Common myeloid progenitor, CD34-positive (primary cell): ENCODE measurements around the gene CDC20B.
A peak's percentile ranks its signal among the peaks of the same experiment; 100 is the strongest.

Experiments used
- CTCF ChIA-PET: fragments of 350-600 bp; sonication (Branson Sonifier 250); formaldehyde crosslinking; loops from one replicate; lab custom pipeline; 2021; ENCODE audit warnings: antibody characterized with exemption; lab: Charles Lee
- POLR2A ChIA-PET: fragments of 350-600 bp; sonication (Branson Sonifier 250); formaldehyde crosslinking; loops from one replicate; lab custom pipeline; 2021; ENCODE audit warnings: antibody characterized with exemption; lab: Charles Lee
- DNase-seq, 3 donors: peaks; one replicate each; pipeline versions ENCODE4 v3.0.0 to v3.0.0-alpha.2; 2013
- H3K27ac ChIP-seq, 2 experiments: 1 replicate in 1 of 2; 2 replicates in 1 of 2; pipeline ENCODE4 v1.7.0; 2013; ENCODE audit warnings: inconsistent platforms in 2 of 2, low read length in 2 of 2, mild to moderate bottlenecking in 2 of 2, low read depth in 1 of 2, moderate library complexity in 1 of 2; ENCODE audit not compliant: severe bottlenecking in 2 of 2, insufficient read depth in 1 of 2, poor library complexity in 1 of 2
- H3K27me3 ChIP-seq, 5 experiments: replicated peaks in 2 of 5; 1 replicate in 3 of 5; 2 replicates in 2 of 5; pipeline versions ENCODE4 v1.6.1 to v1.7.0; 2013; ENCODE audit warnings: low read length in 4 of 5, mild to moderate bottlenecking in 2 of 5, moderate library complexity in 2 of 5, inconsistent platforms in 1 of 5; ENCODE audit not compliant: insufficient read depth in 5 of 5, control insufficient read depth in 4 of 5
- H3K36me3 ChIP-seq, 4 experiments: 1 replicate in 2 of 4; 2 replicates in 2 of 4; pipeline versions ENCODE4 v1.6.1 to v1.7.0; 2013; ENCODE audit warnings: low read length in 3 of 4, control low read depth in 1 of 4, mild to moderate bottlenecking in 1 of 4; ENCODE audit not compliant: control insufficient read depth in 4 of 4, insufficient read depth in 4 of 4
- H3K4me1 ChIP-seq, 4 experiments: 1 replicate in 3 of 4; 2 replicates in 1 of 4; pipeline versions ENCODE4 v1.6.1 to v1.7.1; 2013; ENCODE audit warnings: low read length in 3 of 4, mild to moderate bottlenecking in 3 of 4, control low read depth in 1 of 4, inconsistent platforms in 1 of 4, moderate library complexity in 1 of 4; ENCODE audit not compliant: control insufficient read depth in 4 of 4, insufficient read depth in 4 of 4; ENCODE audit errors: control extremely low read depth in 1 of 4
- H3K4me3 ChIP-seq, 7 experiments: 1 replicate in 4 of 7; 2 replicates in 3 of 7; pipeline versions ENCODE4 v1.5.1 to v1.7.0; 2013; ENCODE audit warnings: mild to moderate bottlenecking in 7 of 7, low read length in 6 of 7, moderate library complexity in 6 of 7, inconsistent platforms in 2 of 7, low read depth in 2 of 7, control low read depth in 1 of 7; ENCODE audit not compliant: insufficient read depth in 4 of 7, control insufficient read depth in 1 of 7; ENCODE audit errors: extremely low read depth in 1 of 7
- H3K9me3 ChIP-seq, 5 experiments: 1 replicate in 4 of 5; 2 replicates in 1 of 5; pipeline versions ENCODE4 v1.6.1 to v1.7.1; 2013; ENCODE audit warnings: low read length in 4 of 5, mild to moderate bottlenecking in 2 of 5, inconsistent platforms in 1 of 5, low read depth in 1 of 5, moderate library complexity in 1 of 5; ENCODE audit not compliant: control insufficient read depth in 4 of 5, insufficient read depth in 2 of 5; ENCODE audit errors: control extremely low read depth in 1 of 5
- WGBS: methylation state at CpG from one replicate; pipeline ENCODE4 v1.1.5; 2013; ENCODE audit not compliant: insufficient coverage; 5-methylcytosine and 5-hydroxymethylcytosine counted together

The CDC20B gene

GRCh38 chr5:55146080-55146479 is 26.9 kb downstream of the CDC20B start:
- CTCF ChIA-PET, result interaction anchor here (0.7 to 2.8 kb wide), 23 partner anchors 9 to 629 kb away, joined by 3 to 25 read pairs (median 5); partner anchors contain the start of gene GPX8
- no peaks in the 10 kb centered on the region for H3K9me3 ChIP-seq
- POLR2A ChIA-PET, result no interaction called here
- peaks cover 0 to 5% (median 2%) of the 10 kb centered on the region in 4 experiments for H3K4me1 ChIP-seq
- H3K27ac ChIP-seq, result no peak overlapping the region
- peaks cover 0 to 3% (median 0%) of the 10 kb centered on the region in 5 experiments for H3K27me3 ChIP-seq
- WGBS, result 89% methylated on average over 6 of the region's 8 CpGs
- no peaks in the 10 kb centered on the region for H3K36me3 ChIP-seq
- DNase-seq, result no peak
- no peak overlapping the region for H3K4me3 ChIP-seq

- POLR2A ChIA-PET, result interaction anchor here (0.6 kb wide), 1 partner anchor 38 kb away, joined by 3 read pairs; no protein-coding TSS in a partner anchor
- no peaks in the 10 kb centered on the region for H3K9me3 ChIP-seq
- H3K27ac ChIP-seq, result no peak overlapping the region
- H3K4me3 ChIP-seq, result no peak overlapping the region
- H3K4me1 ChIP-seq, result peaks cover 0 to 5% (median 2%) of the 10 kb centered on the region in 4 experiments
- no peaks in the 10 kb centered on the region for H3K36me3 ChIP-seq
- no peak for DNase-seq
- WGBS, result 100% methylated on average over 4 of the region's 4 CpGs
- H3K27me3 ChIP-seq, result peaks cover 0 to 3% (median 0%) of the 10 kb centered on the region in 5 experiments
- CTCF ChIA-PET, result interaction anchor here (1.2 to 2.8 kb wide), 5 partner anchors 18 to 238 kb away, joined by 3 to 6 read pairs (median 4); no protein-coding TSS in a partner anchor
These were observed 29.4 kb downstream of the CDC20B start for GRCh38 chr5:55143624-55144023.

GRCh38 chr5:55141945-55142690 is 30.9 kb downstream of the CDC20B start:
- CTCF ChIA-PET, result interaction anchor here (0.7 to 2.0 kb wide), 4 partner anchors 29 to 237 kb away, joined by 3 to 6 read pairs (median 4); no protein-coding TSS in a partner anchor
- POLR2A ChIA-PET, result interaction anchor here (0.7 kb wide), 1 partner anchor 223 kb away, joined by 3 read pairs; no protein-coding TSS in a partner anchor
- no peak for DNase-seq
- H3K27me3 ChIP-seq, result peaks cover 0 to 3% (median 0%) of the 10 kb centered on the region in 5 experiments
- no peaks in the 10 kb centered on the region for H3K36me3 ChIP-seq
- no peaks in the 10 kb centered on the region for H3K9me3 ChIP-seq
- WGBS, result 95% methylated on average over 7 of the region's 9 CpGs
- no peak overlapping the region for H3K27ac ChIP-seq
- H3K4me1 ChIP-seq, result peaks cover 0 to 5% (median 2%) of the 10 kb centered on the region in 4 experiments
- H3K4me3 ChIP-seq, result no peak overlapping the region

DNA sequence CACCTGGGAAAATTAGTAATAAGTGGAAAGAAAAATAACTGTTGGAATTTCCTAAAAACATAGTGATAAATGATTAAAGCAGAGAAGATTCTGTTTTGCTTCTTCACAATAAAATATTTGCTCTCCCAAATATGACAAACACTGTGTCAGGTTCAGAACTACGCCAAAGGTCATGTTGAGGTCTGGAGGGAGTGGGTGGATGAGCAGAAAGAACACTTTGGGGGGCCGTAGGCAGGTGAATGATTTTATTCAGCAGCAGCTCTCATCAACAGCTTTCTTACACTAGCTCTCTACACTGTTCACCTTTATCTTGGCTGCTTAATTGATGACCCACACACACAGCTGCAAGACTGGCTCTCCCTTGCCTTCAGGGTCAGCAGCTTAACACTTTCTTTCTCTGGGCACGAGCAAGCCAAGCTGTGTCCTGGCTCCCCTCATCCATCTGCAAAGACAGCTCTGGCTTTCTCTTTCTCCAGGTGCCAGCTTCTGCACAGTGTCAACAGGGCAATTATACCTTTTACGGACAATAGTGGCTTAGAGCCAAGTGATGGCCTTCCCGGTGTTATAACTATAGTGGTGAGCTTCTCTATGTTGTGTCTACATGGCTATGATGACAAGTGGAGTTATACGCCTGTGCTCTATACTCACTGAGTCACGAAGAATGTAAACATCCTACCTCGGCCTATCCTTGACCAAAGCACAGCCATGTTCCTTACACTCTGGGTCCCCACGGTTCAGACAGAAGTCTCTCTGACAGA is 31.9 kb downstream of the CDC20B start:
- Histone ChIP-seq H3K36me3 (no peaks in the 10 kb centered on the region), H3K9me3 (no peaks in the 10 kb centered on the region), H3K27me3 (peaks cover 0 to 3% (median 0%) of the 10 kb centered on the region in 5 experiments), H3K4me1 (peaks cover 0 to under 1% (median 0%) of the 10 kb centered on the region in 4 experiments), H3K27ac (no peak overlapping the region), H3K4me3 (no peak overlapping the region)
- POLR2A ChIA-PET, result no interaction called here
- CTCF ChIA-PET, result interaction anchor here (1.2 to 2.0 kb wide), 3 partner anchors 30 to 236 kb away, joined by 3 to 6 read pairs (median 5); no protein-coding TSS in a partner anchor
- no peak for DNase-seq
- WGBS, result 100% methylated on average over 5 of the region's 9 CpGs

DNA sequence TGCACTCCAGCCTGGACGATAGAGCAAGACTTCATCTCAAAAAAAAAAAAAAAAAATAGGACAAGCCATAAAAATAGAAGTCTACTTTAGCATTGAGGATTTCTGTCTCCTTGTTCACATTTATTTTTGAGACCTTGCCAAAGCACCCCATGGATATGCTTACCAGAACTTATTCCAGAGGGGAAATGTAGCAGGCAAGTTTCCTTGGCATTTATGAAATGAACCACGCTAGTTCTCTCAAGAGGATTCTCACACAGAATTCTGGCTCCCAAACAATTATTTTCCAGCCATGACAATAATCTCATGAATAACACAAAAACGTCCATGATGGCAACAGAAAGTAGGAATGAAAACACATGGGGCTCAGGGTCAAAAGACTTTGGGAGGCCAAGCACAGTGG is 36.5 kb downstream of the CDC20B start:
- Histone ChIP-seq H3K27me3 (no peaks in the 10 kb centered on the region), H3K27ac (no peak overlapping the region), H3K9me3 (peaks cover 0 to 2% (median 0%) of the 10 kb centered on the region in 5 experiments), H3K4me3 (no peak overlapping the region), H3K36me3 (no peaks in the 10 kb centered on the region), H3K4me1 (no peaks in the 10 kb centered on the region)
- ChIA-PET CTCF (interaction anchor here (3.1 kb wide), 1 partner anchor 10 kb away, joined by 8 read pairs; no protein-coding TSS in a partner anchor), POLR2A (no interaction called here)
- DNase-seq, result no peak
- 100% methylated on average over 3 of the region's 3 CpGs for WGBS

GRCh38 chr5:55134053-55134722 is 38.8 kb downstream of the CDC20B start:
- POLR2A ChIA-PET, result interaction anchor here (0.6 kb wide), 1 partner anchor 63 kb away, joined by 3 read pairs; no protein-coding TSS in a partner anchor
- DNase-seq, result peak in 1 of 3 donors; percentile 22
- H3K27me3 ChIP-seq, result no peaks in the 10 kb centered on the region
- no peak overlapping the region for H3K27ac ChIP-seq
- H3K4me3 ChIP-seq, result no peak overlapping the region
- no peaks in the 10 kb centered on the region for H3K36me3 ChIP-seq
- peaks cover 0 to 16% (median 5%) of the 10 kb centered on the region in 5 experiments for H3K9me3 ChIP-seq
- 94% methylated on average over 3 of the region's 5 CpGs for WGBS
- no peaks in the 10 kb centered on the region for H3K4me1 ChIP-seq
- CTCF ChIA-PET, result interaction anchor here (0.9 kb wide), 1 partner anchor 190 kb away, joined by 3 read pairs; no protein-coding TSS in a partner anchor
